ENCODE measurements around the gene PDIA4.
A peak's percentile ranks its signal among the peaks of the same experiment; 100 is the strongest.
"Not testable (repeated sequence)": the region's sequence is repeated elsewhere in the genome, so short reads cannot be mapped to it uniquely, and the experiment has no call there.

PDIA4 gene

GRCh38 chr7:148986742-148987009, 41.6 kb downstream of the PDIA4 start:
- DNase-seq (ENCODE audit: low read depth) = no peak
- TF ChIP-seq, protein P1, sequence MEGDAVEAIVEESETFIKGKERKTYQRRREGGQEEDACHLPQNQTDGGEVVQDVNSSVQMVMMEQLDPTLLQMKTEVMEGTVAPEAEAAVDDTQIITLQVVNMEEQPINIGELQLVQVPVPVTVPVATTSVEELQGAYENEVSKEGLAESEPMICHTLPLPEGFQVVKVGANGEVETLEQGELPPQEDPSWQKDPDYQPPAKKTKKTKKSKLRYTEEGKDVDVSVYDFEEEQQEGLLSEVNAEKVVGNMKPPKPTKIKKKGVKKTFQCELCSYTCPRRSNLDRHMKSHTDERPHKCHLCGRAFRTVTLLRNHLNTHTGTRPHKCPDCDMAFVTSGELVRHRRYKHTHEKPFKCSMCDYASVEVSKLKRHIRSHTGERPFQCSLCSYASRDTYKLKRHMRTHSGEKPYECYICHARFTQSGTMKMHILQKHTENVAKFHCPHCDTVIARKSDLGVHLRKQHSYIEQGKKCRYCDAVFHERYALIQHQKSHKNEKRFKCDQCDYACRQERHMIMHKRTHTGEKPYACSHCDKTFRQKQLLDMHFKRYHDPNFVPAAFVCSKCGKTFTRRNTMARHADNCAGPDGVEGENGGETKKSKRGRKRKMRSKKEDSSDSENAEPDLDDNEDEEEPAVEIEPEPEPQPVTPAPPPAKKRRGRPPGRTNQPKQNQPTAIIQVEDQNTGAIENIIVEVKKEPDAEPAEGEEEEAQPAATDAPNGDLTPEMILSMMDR (IDR thresholded peaks at IDR 0.05; ENCODE audit: low read length, missing control alignments) = no peak
- H3K4me3 ChIP-seq (replicated peaks; ENCODE audit: low read depth, low read length) = no peak overlapping the region

DNA sequence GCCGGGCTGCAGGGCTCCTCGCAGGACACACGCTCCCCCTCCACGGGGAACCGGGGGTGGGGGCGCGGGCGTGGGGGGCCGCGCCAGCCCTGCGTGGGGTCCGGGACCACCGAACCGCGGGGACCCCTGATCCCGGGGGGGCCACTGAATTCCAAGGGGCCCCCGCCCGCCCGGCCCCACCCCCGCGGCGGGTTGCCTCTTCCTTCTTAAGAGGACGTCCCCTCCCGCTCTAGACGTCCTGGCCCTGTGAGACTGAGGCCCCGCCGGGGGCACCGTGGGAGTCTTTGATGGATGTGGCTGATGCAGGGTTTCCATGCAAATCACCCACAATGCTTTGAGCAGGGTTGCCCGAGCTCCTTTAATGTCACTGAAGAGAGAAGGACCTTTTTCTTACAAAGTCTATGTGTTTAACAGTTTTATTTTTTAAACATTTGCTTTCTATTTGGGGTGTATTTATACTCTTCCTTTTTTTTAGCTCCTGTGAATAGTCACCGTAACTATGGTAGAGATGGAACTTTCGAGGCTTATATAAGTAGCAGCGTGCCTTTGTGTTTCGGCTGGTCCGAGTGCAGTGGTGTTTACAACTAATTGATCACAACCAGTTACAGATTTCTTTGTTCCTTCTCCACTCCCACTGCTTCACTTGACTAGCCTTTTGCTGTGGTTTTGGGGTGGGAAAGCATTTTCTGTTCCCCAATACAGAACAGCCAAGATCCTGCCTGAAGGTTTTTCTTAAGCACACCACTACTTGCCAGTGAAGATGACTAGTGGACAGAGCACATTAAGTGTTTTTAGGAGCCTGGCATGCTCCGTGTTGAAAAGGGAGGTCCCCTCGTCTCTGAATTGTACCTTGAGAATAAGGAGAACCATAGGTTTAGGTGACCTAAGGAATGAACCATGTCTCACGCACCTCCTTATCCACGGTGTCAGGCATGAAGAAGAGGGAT, 44.8 kb downstream of the PDIA4 start:
- peak; percentile 88 for DNase-seq (ENCODE audit: low read depth)
- peak overlapping the region; percentile 67 for H3K4me3 ChIP-seq (replicated peaks; ENCODE audit: low read depth, low read length)
- TF ChIP-seq, protein P1 (IDR thresholded peaks at IDR 0.05; ENCODE audit: low read length, missing control alignments) = no peak

- TF ChIP-seq, protein P1 (IDR thresholded peaks at IDR 0.05; ENCODE audit: low read length, missing control alignments) = no peak
- DNase-seq (ENCODE audit: low read depth) = peak; percentile 63
- peak overlapping the region; percentile 67 for H3K4me3 ChIP-seq (replicated peaks; ENCODE audit: low read depth, low read length)
Observed at GRCh38 chr7:148982654-148983199, 45.6 kb downstream of the PDIA4 start.

GRCh38 chr7:148979827-148980226, 48.5 kb downstream of the PDIA4 start:
- DNase-seq (ENCODE audit: low read depth) = no peak
- no peak overlapping the region for H3K4me3 ChIP-seq (replicated peaks; ENCODE audit: low read depth, low read length)
- TF ChIP-seq, protein P1 (IDR thresholded peaks at IDR 0.05; ENCODE audit: low read length, missing control alignments) = no peak

GRCh38 chr7:148979072-148979471, 49.2 kb downstream of the PDIA4 start:
- DNase-seq (ENCODE audit: low read depth); H3K4me3 ChIP-seq (replicated peaks; ENCODE audit: low read depth, low read length): not testable (repeated sequence)

GRCh38 chr7:148978091-148978490, 50.2 kb downstream of the PDIA4 start:
- TF ChIP-seq, protein P1 (IDR thresholded peaks at IDR 0.05; ENCODE audit: low read length, missing control alignments) = no peak
- no peak for DNase-seq (ENCODE audit: low read depth)
- no peak overlapping the region for H3K4me3 ChIP-seq (replicated peaks; ENCODE audit: low read depth, low read length)

DNA sequence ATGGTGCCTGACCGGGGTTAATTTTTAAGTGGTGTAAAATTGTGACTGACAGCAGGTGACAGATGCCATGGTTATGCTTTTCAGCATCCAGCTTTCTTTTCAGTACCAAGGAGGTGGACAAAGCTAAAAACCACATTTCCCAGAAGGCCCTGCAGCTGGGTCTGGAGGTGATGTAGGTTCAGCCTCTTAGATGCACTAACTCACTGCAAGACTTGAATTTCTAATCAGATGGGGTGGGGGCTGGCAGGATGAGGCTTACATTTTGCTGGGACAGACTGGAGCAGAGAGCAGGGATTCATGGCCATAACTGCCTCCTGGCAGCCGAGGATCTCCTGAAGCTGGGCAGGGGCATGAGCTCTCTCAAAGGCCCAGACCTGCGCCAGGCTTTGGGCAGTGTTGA, 52.4 kb downstream of the PDIA4 start:
- H3K4me3 ChIP-seq (replicated peaks; ENCODE audit: low read depth, low read length) = no peak overlapping the region
- TF ChIP-seq, protein P1 (IDR thresholded peaks at IDR 0.05; ENCODE audit: low read length, missing control alignments) = no peak
- no peak for DNase-seq (ENCODE audit: low read depth)

Measured in fibroblast of pulmonary artery (primary cell).